SU-DHL-6 (cell line): ENCODE measurements around the gene GPN2.

Experiments used
- H2AFZ ChIP-seq: fragments of 200-600 bp; sonication (generic); 2 replicates; pipeline ENCODE4 v1.6.1; 2014; ENCODE audit warnings: low read depth, mild to moderate bottlenecking, moderate library complexity, mixed read lengths, antibody characterized with exemption, low read length; ENCODE audit not compliant: severe bottlenecking
- H3F3A ChIP-seq: fragments of 200-600 bp; shearing (Covaris generic); 2 replicates; pipeline ENCODE4 v1.6.0; 2016; ENCODE audit warnings: antibody characterized with exemption, mild to moderate bottlenecking; ENCODE audit not compliant: insufficient read depth
- H3K27ac ChIP-seq: fragments of 200-600 bp; sonication (generic); 2 replicates; pipeline ENCODE4 v1.5.1; 2016; ENCODE audit warnings: low read depth, mild to moderate bottlenecking, low read length, moderate library complexity, mixed read lengths
- H3K27me3 ChIP-seq: fragments of 200-600 bp; sonication (generic), shearing (Covaris generic); 2 replicates; pipeline ENCODE4 v1.6.0; 2014; ENCODE audit warnings: mild to moderate bottlenecking, low read length
- H3K36me3 ChIP-seq: fragments of 200-600 bp; sonication (generic); 2 replicates; pipeline ENCODE4 v1.6.1; 2014; ENCODE audit warnings: mild to moderate bottlenecking, low read length, mixed read lengths
- H3K4me2 ChIP-seq: fragments of 300-600, 200-600 bp; shearing (Covaris generic), sonication (generic); 2 replicates; pipeline ENCODE4 v1.6.0; 2014; ENCODE audit warnings: low read length, low read depth, mild to moderate bottlenecking; ENCODE audit not compliant: poor library complexity, severe bottlenecking
- H3K4me3 ChIP-seq: fragments of 200-600 bp; sonication (generic); 2 replicates; pipeline ENCODE4 v1.5.1; 2014; ENCODE audit warnings: antibody characterized with exemption, low read length, mild to moderate bottlenecking, mixed read lengths; ENCODE audit not compliant: insufficient read depth, poor library complexity, severe bottlenecking
- H3K79me2 ChIP-seq: fragments of 200-600 bp; sonication (generic); 2 replicates; pipeline ENCODE4 v1.6.1; 2014; ENCODE audit warnings: mild to moderate bottlenecking, low read length, moderate library complexity; ENCODE audit not compliant: insufficient read depth
- H3K9ac ChIP-seq: fragments of 200-600 bp; sonication (generic); 2 replicates; pipeline ENCODE4 v1.7.0; 2014; ENCODE audit warnings: mild to moderate bottlenecking, low read length
- H3K9me2 ChIP-seq: fragments of 200-600 bp; sonication (generic); replicated peaks from 2 replicates; pipeline ENCODE4 v1.6.1; 2014; ENCODE audit warnings: low read length; ENCODE audit not compliant: insufficient read depth
- H3K9me3 ChIP-seq: fragments of 200-600 bp; sonication (generic); 2 replicates; pipeline ENCODE4 v1.6.1; 2014; ENCODE audit warnings: low read length, mixed read lengths; ENCODE audit not compliant: insufficient read depth
- H4K20me1 ChIP-seq: fragments of 200-600 bp; sonication (generic); 2 replicates; pipeline ENCODE4 v1.6.1; 2014; ENCODE audit warnings: low read depth, mild to moderate bottlenecking, antibody characterized with exemption, low read length, moderate library complexity, mixed read lengths
- EZH2phosphoT487 ChIP-seq: fragments of 200-600 bp; sonication (generic), shearing (Covaris generic); conservative IDR thresholded peaks from 2 replicates; pipeline ENCODE4 v1.6.1; 2018; ENCODE audit warnings: mild to moderate bottlenecking, antibody characterized with exemption, low read length, moderate library complexity, mixed read lengths
- TF ChIP-seq, protein P1 (sequence below): fragments of 200-600 bp; sonication (generic); IDR thresholded peaks from one replicate; pipeline ENCODE4 v1.5.1; 2017; ENCODE audit warnings: antibody characterized with exemption, mild to moderate bottlenecking, low read length, moderate library complexity; ENCODE audit not compliant: insufficient read depth, poor library complexity, severe bottlenecking

Gene GPN2

GRCh38 chr1:26909951-26910342 lies 19.9 kb upstream of the GPN2 start:
- no peaks in the 10 kb centered on the region for H4K20me1 ChIP-seq
- H3K9ac ChIP-seq, result no peak overlapping the region
- H3F3A ChIP-seq, result no peaks in the 10 kb centered on the region
- TF ChIP-seq, protein P1, sequence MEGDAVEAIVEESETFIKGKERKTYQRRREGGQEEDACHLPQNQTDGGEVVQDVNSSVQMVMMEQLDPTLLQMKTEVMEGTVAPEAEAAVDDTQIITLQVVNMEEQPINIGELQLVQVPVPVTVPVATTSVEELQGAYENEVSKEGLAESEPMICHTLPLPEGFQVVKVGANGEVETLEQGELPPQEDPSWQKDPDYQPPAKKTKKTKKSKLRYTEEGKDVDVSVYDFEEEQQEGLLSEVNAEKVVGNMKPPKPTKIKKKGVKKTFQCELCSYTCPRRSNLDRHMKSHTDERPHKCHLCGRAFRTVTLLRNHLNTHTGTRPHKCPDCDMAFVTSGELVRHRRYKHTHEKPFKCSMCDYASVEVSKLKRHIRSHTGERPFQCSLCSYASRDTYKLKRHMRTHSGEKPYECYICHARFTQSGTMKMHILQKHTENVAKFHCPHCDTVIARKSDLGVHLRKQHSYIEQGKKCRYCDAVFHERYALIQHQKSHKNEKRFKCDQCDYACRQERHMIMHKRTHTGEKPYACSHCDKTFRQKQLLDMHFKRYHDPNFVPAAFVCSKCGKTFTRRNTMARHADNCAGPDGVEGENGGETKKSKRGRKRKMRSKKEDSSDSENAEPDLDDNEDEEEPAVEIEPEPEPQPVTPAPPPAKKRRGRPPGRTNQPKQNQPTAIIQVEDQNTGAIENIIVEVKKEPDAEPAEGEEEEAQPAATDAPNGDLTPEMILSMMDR, result no peak
- TF ChIP-seq EZH2phosphoT487, result no peak
- H3K4me2 ChIP-seq, result no peak overlapping the region
- H2AFZ ChIP-seq, result no peak overlapping the region
- H3K9me2 ChIP-seq, result no peaks in the 10 kb centered on the region
- no peaks in the 10 kb centered on the region for H3K36me3 ChIP-seq
- no peaks in the 10 kb centered on the region for H3K79me2 ChIP-seq
- H3K4me3 ChIP-seq, result no peak overlapping the region
- H3K27me3 ChIP-seq, result no peaks in the 10 kb centered on the region
- no peak overlapping the region for H3K27ac ChIP-seq
- no peaks in the 10 kb centered on the region for H3K9me3 ChIP-seq

- Histone ChIP-seq H3K4me2 (no peak overlapping the region), H4K20me1 (no peaks in the 10 kb centered on the region), H3K9me3 (no peaks in the 10 kb centered on the region), H2AFZ (no peak overlapping the region), H3K36me3 (no peaks in the 10 kb centered on the region), H3K27me3 (no peaks in the 10 kb centered on the region), H3K27ac (no peak overlapping the region), H3K9me2 (no peaks in the 10 kb centered on the region), H3F3A (peaks cover 5% of the 10 kb centered on the region; the same call in 1 of the 2 replicates), H3K9ac (no peak overlapping the region), H3K79me2 (no peaks in the 10 kb centered on the region), H3K4me3 (no peak overlapping the region)
- TF ChIP-seq, protein P1, result no peak
- TF ChIP-seq EZH2phosphoT487, result no peak
Measured at GRCh38 chr1:26907071-26907917, 17.2 kb upstream of the GPN2 start.

DNA sequence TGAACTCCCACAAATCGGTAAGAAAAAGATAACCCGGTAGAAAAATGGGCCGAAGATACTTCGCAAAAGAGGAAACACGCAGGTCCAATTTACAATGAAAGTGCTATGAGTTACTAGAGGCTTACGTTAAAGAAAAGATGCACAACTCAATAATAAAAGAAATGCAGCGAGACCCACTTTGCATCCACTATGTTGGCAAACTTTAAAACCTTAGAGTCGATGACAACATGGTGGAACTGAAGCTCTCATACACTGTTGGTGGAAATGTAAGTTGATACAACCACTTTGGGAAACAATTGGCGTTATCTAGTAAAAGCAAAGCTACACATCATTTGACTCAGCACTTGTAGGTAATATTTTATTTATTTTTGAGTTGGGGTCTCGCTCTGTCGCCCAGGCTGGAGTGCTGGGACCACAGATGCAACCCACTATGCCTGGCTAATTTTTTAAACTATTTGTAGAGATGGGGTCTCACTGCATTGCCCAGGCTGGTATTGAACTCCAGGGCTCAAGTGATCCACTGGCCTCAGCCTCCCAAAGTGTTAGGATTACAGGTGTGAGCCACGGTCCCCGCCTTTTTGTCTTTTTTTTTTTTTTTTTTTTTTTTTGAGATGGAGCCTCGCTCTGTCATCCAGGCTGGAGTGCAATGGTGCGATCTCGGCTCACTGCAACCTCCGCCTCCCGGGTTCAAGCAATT lies 10.9 kb upstream of the GPN2 start:
- peak overlapping the region; percentile 63 for H3K4me2 ChIP-seq
- peak overlapping the region; percentile 62 for H2AFZ ChIP-seq
- peaks cover 14% of the 10 kb centered on the region for H3K79me2 ChIP-seq
- H4K20me1 ChIP-seq, result no peaks in the 10 kb centered on the region
- no peaks in the 10 kb centered on the region for H3K27me3 ChIP-seq
- no peaks in the 10 kb centered on the region for H3K9me3 ChIP-seq
- H3F3A ChIP-seq, result peaks cover 5% of the 10 kb centered on the region; the same call in 1 of the 2 replicates
- H3K36me3 ChIP-seq, result no peaks in the 10 kb centered on the region
- peak overlapping the region; percentile 80 for H3K9ac ChIP-seq
- H3K4me3 ChIP-seq, result peak overlapping the region; percentile 83
- no peak overlapping the region for H3K27ac ChIP-seq
- no peak for TF ChIP-seq EZH2phosphoT487
- TF ChIP-seq, protein P1, result no peak
- no peaks in the 10 kb centered on the region for H3K9me2 ChIP-seq
